ENCODE data around the gene FAM120B. TPM values are rescaled to one million over a fixed set of nuclear protein-coding genes. Genes with fewer than 3 reads are reported as not detected.

The FAM120B gene
- total RNA-seq, 3 donors from 2014 or later = 28.8 to 35.0 (median 33.8) TPM

DNA sequence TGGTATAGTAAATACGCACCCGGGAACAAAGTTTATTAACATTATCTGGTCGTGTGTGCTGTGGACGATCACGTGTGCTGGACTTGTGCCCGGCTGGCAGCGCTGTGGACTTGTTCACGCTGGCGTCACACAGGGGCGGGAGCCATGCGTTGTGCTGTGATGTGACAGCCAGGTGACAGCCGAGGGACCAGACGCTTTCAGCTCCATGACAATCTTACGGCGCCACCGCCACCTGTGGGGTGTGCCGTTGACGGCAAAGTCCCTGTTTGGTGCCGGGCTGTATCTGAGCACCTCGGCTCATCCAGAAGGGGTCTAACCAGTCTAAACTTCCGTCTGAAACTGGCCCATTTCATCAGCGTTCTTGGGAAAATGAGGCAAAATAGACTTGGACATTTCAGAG, 40.9 kb upstream of the FAM120B start:
- intact Hi-C loops (cut with DNase I; ENCODE audit: low total_unique reads) = no loop called here
- Histone ChIP-seq H3K27ac (no peak overlapping the region), H3K27me3 (peaks cover 0 to 3% of the 10 kb centered on the region in 2 donors), H3K9me3 (no peaks in the 10 kb centered on the region), H3K4me3 (no peak overlapping the region), H3K4me1 (no peaks in the 10 kb centered on the region), H3K36me3 (no peaks in the 10 kb centered on the region)
- TF ChIP-seq, protein P1, sequence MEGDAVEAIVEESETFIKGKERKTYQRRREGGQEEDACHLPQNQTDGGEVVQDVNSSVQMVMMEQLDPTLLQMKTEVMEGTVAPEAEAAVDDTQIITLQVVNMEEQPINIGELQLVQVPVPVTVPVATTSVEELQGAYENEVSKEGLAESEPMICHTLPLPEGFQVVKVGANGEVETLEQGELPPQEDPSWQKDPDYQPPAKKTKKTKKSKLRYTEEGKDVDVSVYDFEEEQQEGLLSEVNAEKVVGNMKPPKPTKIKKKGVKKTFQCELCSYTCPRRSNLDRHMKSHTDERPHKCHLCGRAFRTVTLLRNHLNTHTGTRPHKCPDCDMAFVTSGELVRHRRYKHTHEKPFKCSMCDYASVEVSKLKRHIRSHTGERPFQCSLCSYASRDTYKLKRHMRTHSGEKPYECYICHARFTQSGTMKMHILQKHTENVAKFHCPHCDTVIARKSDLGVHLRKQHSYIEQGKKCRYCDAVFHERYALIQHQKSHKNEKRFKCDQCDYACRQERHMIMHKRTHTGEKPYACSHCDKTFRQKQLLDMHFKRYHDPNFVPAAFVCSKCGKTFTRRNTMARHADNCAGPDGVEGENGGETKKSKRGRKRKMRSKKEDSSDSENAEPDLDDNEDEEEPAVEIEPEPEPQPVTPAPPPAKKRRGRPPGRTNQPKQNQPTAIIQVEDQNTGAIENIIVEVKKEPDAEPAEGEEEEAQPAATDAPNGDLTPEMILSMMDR (IDR thresholded peaks at IDR 0.05) = no peak
- TF ChIP-seq POLR2A (IDR thresholded peaks at IDR 0.05) (no peak), POLR2AphosphoS5 (IDR thresholded peaks at IDR 0.05) (no peak)
- DNase-seq (ENCODE audit: low spot score in 2 of 2) = no peak

DNA sequence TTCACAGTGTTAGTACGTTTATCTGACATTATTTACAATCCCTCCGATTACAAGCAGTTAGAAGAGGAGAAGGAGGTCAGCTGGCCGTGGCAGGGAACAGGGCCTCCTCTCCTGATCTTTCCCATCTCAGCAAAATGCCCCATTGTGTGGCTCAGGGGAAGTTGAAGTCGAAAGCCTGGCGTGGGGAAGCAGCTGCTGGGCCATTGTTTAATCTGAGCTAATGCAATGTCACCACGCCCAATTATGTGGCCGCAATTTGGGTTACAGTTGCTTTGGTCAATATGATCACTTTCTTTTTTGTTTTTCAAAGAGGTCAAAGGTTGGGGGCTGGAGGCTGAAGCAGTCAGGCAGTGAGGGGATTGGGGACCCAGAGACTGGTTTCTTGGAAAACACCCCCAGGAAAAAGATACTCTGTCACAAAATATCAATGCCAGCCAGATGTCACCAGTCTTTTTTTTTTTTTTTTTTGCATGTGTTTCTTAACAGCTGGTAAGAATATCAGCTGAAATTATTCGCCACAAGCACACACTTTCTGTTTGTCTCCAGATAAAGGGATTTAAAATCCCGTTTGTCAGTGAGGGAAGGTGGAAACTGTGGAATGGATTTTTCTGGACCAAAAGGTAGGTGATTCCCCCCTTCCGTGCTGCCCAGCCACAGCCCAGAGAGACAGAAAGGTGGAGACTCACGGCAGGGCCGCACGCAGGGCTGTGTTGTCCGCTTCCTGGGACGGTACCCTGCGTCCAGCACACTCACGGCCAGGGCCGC, 40.3 kb upstream of the FAM120B start:
- no peak overlapping the region for H3K4me3 ChIP-seq
- no peak for TF ChIP-seq POLR2A (IDR thresholded peaks at IDR 0.05)
- no peak for TF ChIP-seq POLR2AphosphoS5 (IDR thresholded peaks at IDR 0.05)
- TF ChIP-seq, protein P1 (IDR thresholded peaks at IDR 0.05) = no peak
- H3K27me3 ChIP-seq = peaks cover 0 to 3% of the 10 kb centered on the region in 2 donors
- H3K9me3 ChIP-seq = no peaks in the 10 kb centered on the region
- intact Hi-C loops (cut with DNase I; ENCODE audit: low total_unique reads) = no loop called here
- no peak for DNase-seq (ENCODE audit: low spot score in 2 of 2)
- H3K4me1 ChIP-seq = no peaks in the 10 kb centered on the region
- no peak overlapping the region for H3K27ac ChIP-seq
- H3K36me3 ChIP-seq = no peaks in the 10 kb centered on the region

DNA sequence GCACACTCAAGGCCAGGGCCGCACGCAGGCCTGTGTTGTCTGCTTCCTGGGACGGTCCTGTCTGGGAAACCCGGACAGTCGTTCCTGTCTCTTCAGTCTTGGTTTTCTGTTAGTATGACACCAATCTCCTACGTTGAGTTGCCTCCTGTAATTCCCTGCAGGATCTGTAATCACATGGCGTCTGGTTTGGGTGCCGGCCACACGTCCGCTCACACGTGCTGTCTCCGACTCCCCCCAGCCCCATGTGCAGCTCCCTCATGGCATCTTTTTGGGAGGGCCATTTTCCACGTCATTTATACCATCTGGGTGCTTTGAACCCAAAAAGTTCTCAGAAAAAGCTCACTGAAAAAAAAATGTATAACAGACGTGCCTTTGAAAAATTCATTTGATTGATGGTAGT, 38.9 kb upstream of the FAM120B start:
- no peak overlapping the region for H3K27ac ChIP-seq
- no peaks in the 10 kb centered on the region for H3K36me3 ChIP-seq
- TF ChIP-seq, protein P1 (IDR thresholded peaks at IDR 0.05) = no peak
- TF ChIP-seq POLR2A (IDR thresholded peaks at IDR 0.05) = no peak
- peaks cover 0 to 1% of the 10 kb centered on the region in 2 donors for H3K27me3 ChIP-seq
- H3K4me1 ChIP-seq = no peaks in the 10 kb centered on the region
- H3K9me3 ChIP-seq = no peaks in the 10 kb centered on the region
- no peak for DNase-seq (ENCODE audit: low spot score in 2 of 2)
- H3K4me3 ChIP-seq = no peak overlapping the region
- intact Hi-C loops (cut with DNase I; ENCODE audit: low total_unique reads) = no loop called here

DNA sequence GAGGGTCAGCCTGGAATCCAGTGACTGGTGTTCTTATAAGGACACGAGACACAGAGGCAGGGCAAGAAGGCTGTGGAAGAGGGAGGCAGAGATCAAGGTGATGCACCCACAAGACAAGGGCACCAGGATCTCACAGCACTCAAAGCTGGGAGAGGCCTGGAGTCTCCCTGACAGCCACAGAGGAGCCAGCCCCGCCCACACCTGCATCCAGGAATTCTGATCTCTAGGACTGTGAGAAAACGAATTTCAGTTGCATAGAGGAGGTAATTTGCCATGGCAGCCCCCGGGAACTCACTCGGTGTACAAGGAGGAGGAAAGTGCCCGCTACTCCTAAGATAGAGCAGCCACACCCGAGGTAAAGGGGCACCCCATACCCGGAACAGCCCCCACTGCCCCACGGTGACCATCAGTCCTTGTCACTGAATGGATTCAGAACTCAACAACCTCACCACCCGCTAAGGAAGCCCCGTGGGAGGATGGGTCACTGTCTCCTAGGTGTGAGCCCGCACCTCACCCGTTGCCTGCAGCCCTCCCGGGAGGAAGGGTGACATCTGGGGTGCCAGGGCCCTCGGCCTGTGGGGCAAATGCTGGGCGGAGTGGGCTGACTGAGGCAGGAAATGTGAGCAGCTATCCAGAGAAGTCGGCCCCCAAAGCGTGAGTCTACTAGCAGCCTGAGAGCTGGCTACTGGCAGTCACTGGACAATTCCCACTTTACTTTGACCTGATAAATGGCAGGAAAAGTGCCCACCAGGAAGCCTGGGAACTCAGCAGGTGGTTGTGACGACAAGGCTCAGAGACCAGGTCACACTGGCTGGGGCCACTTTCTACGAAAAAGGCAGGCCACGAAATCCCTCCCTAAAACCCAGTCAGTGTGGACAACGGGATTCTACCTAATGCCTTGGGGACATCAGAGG, 38.1 kb upstream of the FAM120B start:
- Histone ChIP-seq H3K4me3 (no peak overlapping the region), H3K27ac (no peak overlapping the region), H3K9me3 (no peaks in the 10 kb centered on the region), H3K4me1 (no peaks in the 10 kb centered on the region), H3K27me3 (no peaks in the 10 kb centered on the region), H3K36me3 (no peaks in the 10 kb centered on the region)
- intact Hi-C loops (cut with DNase I; ENCODE audit: low total_unique reads) = no loop called here
- TF ChIP-seq POLR2AphosphoS5 (IDR thresholded peaks at IDR 0.05) (no peak), POLR2A (IDR thresholded peaks at IDR 0.05) (no peak)
- TF ChIP-seq, protein P1 (IDR thresholded peaks at IDR 0.05) = no peak
- DNase-seq (ENCODE audit: low spot score in 2 of 2) = no peak

Data from breast epithelium (tissue), 4 donors.